Skeletal muscle cell (primary cell): ENCODE measurements around the gene GP1BB.

Experiments used
- DNase-seq: peaks from one replicate; pipeline ENCODE4 v3.0.0-alpha.2; 2010; ENCODE audit warnings: low read depth
- H3K4me3 ChIP-seq: 2 replicates; pipeline ENCODE4 v1.5.1; 2011; ENCODE audit warnings: low read depth, mild to moderate bottlenecking, control low read depth, low read length, moderate library complexity

GP1BB gene

GRCh38 chr22:19750507-19751490 lies 27.5 kb downstream of the GP1BB start:
- no peak overlapping the region for H3K4me3 ChIP-seq
- DNase-seq: no peak

DNA sequence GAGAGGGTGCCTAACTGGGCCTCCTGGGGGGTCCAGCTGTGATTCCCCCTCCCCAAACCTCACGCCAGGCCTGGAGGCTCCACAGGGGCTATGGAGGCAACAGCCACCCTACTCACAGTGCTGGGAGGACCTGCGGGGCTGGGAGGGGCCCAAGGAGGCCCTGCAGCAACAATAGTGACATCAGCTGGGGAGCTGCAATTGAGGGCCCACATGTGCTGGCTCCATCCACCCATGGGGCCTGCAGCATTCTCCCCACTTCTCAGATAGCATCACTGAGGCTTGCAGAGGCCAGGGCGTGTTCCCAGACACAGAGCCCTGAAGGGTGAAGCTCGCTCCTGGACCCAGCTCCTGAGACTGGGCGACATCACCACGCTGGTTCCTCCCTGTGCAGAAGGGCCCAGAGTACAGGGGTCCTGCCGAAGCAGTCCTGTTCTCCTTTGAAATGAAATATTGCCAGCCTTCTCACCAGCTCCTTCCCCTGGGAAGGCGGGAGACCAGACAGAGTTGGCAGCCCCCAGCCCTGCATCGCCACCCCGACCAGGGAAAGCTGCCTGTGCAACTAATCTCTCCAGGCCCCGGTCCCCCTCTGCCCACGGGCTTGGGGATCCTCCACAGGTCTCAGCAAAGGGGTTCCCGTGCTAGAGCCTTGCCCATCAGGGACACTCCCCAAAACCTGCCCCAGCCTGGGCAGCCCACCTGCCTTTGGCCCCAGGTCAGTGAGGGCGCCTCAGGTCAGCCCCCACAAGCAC lies 28.3 kb downstream of the GP1BB start:
- DNase-seq: no peak
- H3K4me3 ChIP-seq: no peak overlapping the region

DNA sequence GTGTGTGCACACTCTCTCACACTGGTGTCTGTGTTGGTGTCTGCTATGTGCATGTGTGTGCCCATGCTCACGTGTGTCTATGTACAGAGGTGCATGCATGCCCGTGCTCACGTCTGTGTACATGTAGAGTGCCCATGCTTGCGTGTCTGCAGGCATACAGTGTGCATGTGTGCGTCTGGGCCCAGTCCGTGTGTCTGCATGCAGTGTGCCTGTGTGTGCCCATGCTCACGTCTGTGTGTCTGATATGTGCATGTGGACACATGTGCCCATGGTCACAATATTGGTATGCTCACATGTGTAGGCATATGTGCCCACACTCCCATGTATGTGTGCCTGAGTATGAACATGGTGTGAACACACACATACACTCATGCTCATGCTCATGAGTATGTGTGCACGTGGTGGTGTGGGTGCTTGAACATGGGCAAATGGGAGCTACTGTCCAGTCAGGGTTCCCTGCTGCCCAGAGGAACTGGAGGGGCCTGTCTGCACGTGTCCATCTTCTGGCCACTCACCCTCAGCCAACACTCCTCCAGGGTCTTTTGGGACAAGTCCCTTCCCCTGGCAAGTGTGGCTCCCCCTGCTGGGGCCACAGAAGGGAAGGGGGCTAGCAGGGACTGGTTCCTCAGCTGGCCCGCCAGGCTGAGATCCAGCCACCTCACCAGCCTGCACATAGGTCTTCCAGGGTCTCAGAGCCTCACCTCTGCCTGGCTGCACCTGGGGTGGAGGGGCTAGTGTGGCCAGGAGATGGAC lies 29.9 kb downstream of the GP1BB start:
- no peak for DNase-seq
- H3K4me3 ChIP-seq: no peak overlapping the region

- no peak overlapping the region for H3K4me3 ChIP-seq
- no peak for DNase-seq
These were observed 30.8 kb downstream of the GP1BB start for GRCh38 chr22:19753996-19754700.

- no peak overlapping the region for H3K4me3 ChIP-seq
- no peak for DNase-seq
These were observed 31.4 kb downstream of the GP1BB start for GRCh38 chr22:19754701-19755144.

GRCh38 chr22:19755145-19755710 lies 31.9 kb downstream of the GP1BB start:
- H3K4me3 ChIP-seq: no peak overlapping the region
- DNase-seq: no peak

DNA sequence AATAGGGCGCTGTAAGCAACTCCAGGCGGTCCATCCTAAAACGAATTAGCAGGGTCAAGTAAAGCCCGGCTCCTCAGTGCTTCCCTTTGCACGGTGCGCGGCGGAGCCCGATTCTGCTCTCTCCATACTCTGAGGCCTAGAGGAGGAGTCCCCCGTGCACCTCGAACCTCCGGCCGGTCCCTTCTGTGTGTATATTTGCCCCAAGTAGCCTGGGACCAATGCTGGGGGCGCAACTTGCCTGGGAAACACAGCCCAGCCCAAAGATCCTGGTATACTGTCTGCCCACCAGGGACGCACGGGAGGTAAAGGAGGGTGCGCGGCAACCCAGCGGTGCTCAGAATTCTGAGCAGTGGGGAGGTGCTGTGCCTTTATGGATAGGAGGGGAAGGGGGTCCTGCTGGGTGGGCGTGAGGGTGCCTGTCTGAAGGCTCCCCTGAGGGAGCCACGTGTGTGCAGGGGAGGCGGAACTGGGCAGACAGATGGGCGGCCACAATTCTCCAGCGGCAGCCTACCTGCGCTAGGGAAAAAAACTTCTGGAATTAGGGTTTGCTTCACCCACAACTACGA lies 32.5 kb downstream of the GP1BB start:
- DNase-seq: no peak
- no peak overlapping the region for H3K4me3 ChIP-seq

DNA sequence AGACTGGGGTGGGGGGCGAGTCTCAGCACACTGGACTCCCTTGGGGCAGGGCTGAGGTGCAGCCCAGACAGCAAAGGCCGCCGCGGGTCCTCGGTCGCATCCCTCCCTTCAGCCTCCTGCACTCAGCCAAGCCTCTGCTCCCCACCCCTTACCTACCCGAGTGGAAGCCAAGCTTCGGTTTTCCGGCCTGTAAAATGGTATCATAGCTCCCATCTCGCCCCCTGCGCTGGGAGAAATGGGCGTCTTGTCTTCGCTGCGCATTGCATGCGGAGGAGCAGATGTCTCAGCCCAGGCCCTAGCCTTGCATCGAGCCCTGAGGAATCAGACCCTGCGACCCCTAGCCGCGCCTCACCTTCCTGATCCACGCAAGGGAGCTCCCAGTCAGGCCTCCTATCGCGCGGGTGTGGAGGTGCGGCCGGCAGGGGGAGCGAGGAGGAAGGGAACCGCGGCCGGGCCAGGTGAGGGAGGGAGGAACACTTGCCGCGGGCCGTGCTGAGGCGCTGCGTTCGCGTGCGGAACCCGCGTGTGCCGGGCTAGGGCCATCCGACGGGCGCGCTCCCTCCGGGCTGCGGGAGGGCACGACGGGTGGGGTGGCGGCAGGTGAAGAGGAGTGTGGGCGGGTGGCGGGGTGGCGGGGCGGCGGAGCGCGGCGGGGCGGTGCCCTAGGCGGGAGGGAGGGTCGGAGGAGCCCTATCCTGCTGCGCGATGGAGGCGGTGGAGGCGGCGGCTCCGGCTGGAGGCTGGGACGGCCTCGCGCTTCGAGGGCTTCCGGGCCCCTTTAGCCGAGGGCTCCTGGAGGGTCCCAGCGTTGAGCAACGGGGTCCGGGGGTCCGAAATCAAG lies 33.2 kb downstream of the GP1BB start:
- no peak for DNase-seq
- H3K4me3 ChIP-seq: no peak overlapping the region

- H3K4me3 ChIP-seq: no peak overlapping the region
- DNase-seq: no peak
These were observed 34.0 kb downstream of the GP1BB start for GRCh38 chr22:19757140-19757984.

DNA sequence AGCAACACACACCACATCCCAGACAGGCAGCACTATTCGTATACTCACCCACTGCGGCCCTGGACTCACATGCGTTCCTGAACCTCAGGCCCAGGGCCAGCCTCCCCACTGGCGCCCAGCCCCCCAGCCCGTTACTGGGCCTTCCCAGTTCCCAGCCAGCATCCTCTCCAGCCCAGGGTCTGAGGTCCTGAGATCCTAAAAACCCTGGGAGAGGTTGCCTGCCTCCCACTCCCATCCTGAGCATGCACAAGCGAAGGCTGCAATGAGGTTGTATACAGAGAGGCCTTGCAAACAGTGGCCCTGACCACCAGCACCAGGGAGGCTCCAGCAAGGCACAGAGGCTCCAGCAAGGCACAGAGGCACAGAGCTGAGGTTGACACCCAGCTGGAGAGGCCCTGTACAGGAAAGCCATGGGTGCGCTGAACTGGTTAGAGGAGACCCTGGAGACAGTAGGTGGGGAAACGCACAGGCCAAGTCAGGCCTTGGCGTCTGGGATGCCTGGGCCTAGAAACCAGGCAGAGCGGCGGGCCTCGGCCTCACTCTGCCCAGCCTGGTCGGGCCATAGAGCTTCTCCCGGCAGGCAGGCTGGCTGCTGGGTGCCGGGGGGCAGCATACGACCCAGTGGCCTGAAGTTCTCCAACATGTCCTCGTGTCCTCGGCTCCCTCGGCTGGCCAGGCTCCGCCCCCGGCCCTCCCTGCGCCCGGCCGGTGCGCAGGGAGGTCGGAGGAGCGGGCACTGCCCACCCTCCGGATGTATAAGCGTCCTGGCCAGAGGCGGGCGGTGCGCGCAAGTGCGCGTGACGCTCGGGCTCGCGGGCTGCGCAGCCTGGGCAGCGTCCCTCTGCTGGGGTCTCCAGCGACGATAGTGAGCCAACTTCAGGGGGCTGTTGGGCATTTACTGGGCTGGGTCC lies 34.9 kb downstream of the GP1BB start:
- no peak overlapping the region for H3K4me3 ChIP-seq
- no peak for DNase-seq

DNA sequence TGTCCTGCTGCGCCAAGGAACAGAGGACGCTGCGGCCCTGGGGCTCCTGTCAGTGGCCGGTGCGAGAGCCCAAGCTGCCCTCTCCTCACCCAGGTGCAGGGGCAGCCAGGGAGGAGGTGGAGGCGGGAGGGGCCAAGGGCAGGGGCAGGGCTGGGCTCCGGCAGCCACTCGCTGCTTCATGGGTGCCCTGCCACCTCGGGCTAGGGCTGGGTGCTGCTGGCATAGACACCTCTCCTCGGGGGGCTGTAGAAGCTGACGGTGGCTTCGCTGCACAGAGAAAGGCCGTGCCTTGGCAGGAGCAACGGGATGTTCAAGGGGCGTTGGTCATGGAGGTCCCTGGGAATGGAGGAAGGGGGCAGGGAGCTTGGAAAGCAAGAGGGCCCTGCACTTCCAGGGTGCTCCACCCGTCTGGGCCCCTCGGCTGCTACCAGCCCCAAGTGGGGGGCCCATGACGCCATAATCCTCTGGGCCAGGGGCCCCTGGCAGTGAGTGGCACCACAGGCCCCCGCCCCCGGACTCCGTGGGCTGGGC lies 35.6 kb downstream of the GP1BB start:
- no peak for DNase-seq

GRCh38 chr22:19759427-19760057 lies 36.2 kb downstream of the GP1BB start:
- no peak for DNase-seq
- H3K4me3 ChIP-seq: peak overlapping the region; percentile 22

More for the DNA sequence above, 35.6 kb downstream of the GP1BB start:
- H3K4me3 ChIP-seq: no peak overlapping the region

GRCh38 chr22:19760058-19760950 lies 37.0 kb downstream of the GP1BB start, which contains the start of gene TBX1:
Gene TBX1 (plus strand): TSS chr22:19760778. CDS start chr22:19760844, 66 bp downstream.
- peak within 1 kb of the TSS; percentile 46 for H3K4me3 ChIP-seq
- DNase-seq: no peak
